GM10266 (cell line): ENCODE measurements around the gene LBX2.

Source experiments
- DNase-seq: peaks from one replicate; pipeline ENCODE4 v3.0.0; 2012; ENCODE audit errors: extremely low spot score
- CTCF ChIP-seq: IDR thresholded peaks from 2 replicates; pipeline ENCODE4 v1.5.1; 2012; ENCODE audit warnings: mild to moderate bottlenecking, low read depth; ENCODE audit not compliant: control insufficient read depth, insufficient read depth; ENCODE audit errors: missing control alignments

The LBX2 gene

GRCh38 chr2:74457129-74457548 lies 42.3 kb downstream of the LBX2 start:
- no peak for TF ChIP-seq CTCF
- DNase-seq = no peak

DNA sequence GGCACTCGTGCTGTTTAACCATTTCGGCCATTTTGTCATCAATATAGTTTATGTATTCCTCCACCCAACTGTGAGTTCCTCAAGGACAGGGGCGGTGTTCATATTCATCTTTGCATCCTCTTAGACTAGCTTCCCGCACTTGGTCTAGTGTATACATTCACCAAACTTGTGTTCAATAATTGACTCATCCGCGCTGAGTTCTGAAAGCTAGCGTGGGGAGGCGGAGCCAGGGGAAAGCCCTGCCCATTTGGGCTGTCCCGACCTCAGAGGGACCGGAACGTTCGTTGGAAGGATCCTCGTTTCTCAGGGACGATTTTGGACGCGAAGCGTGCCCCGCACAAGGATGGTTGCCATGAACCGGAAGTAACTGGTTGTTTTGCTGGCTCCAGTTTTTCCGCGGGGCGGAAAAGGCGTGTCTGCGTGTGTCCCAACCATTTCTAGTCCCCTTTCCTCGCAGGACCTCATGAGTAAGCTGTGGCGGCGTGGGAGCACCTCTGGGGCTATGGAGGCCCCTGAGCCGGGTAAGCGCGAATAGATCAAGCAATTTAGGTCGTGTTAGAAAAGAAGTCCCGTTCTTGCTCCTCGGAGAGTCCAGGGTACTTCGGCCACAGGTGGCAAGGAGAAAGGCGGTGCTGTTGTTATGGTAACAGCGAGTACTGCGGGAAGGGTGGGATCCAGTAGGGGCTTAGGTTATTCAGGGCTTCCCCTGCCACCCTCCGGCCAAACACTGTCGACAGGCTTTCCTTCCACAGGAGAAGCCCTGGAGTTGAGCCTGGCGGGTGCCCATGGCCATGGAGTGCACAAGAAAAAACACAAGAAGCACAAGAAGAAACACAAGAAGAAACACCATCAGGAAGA lies 44.5 kb downstream of the LBX2 start, which contains the start of gene INO80B:
Gene INO80B, plus strand, starts transcription at position 434 of the 858 bp plus-strand sequence. Its CDS starts 30 bp downstream, at position 464.
- no peak for TF ChIP-seq CTCF
- peak; percentile 91 for DNase-seq

DNA sequence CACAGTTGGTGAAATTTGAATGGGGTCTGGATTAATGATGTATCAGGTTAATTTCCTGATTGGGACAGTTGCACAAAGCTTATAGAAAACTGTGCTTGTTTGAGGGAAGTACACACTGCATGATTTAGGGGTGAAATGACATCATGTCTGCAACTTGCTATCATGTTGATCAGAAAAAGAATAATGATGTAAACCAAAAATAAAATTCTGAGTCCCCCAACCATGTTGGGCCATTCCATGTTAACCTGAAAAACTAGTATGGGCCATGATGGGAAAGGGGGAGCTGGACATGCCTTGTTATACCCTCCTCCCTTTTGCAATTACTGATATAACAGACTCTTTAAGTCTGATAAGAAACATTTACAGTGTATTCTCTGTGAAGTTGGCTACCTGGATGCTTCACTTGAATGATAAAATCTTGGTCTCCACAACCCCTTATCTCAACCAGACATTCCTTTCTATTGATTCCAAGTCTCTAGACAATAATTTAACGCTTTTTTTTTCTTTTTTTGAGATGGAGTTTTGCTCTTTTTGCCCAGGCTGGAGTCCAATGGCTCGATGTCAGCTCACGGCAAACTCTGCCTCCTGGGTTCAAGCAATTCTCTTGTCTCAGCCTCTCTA lies 48.7 kb downstream of the LBX2 start:
- no peak for TF ChIP-seq CTCF
- no peak for DNase-seq

DNA sequence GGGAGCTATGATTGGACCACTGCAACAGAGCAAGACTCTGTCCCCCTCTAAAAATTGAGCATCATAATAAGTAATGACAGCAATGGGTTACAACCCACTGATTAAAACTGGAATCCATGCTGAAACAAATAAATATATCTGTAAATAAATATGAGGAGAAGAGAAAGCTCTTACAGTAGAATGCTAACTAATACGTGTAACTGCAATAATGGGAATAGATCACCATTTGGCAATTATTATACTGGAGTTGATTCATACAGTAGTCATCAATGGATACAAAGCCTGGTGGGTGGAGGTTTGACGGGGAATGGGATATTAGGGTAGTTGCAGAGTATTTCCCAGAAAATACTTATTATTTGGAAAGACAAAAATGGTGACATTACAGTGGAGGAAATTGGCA lies 50.6 kb downstream of the LBX2 start:
- no peak for TF ChIP-seq CTCF
- no peak for DNase-seq
